GM12872 (cell line): ENCODE measurements around the gene PARP6.

ENCODE experiments used
- TF ChIP-seq, protein P1 (sequence below): IDR thresholded peaks from 3 replicates; pipeline ENCODE4 v1.5.1; 2011; ENCODE audit warnings: low read depth, mild to moderate bottlenecking, low read length, moderate library complexity; ENCODE audit not compliant: insufficient read depth

Gene PARP6

DNA sequence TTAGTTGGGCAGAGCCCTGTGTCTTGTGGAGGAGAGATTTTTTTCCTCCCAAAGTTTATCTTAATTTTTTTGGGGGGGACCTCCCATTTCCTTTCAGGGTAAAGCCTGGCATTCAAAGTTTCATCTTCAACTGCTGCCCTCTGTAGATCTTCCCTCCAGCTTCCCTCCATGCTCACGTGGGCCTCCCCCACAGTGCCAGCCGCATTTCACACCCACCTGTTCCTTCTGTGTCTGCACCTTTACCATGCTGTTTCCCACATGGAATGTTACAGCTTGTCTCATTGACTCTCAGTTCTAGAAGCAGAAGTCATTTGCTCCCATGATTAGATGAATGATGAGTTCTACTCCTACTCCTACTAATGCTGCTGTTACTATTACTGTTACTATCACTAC is 41.1 kb upstream of the PARP6 start:
- TF ChIP-seq, protein P1, sequence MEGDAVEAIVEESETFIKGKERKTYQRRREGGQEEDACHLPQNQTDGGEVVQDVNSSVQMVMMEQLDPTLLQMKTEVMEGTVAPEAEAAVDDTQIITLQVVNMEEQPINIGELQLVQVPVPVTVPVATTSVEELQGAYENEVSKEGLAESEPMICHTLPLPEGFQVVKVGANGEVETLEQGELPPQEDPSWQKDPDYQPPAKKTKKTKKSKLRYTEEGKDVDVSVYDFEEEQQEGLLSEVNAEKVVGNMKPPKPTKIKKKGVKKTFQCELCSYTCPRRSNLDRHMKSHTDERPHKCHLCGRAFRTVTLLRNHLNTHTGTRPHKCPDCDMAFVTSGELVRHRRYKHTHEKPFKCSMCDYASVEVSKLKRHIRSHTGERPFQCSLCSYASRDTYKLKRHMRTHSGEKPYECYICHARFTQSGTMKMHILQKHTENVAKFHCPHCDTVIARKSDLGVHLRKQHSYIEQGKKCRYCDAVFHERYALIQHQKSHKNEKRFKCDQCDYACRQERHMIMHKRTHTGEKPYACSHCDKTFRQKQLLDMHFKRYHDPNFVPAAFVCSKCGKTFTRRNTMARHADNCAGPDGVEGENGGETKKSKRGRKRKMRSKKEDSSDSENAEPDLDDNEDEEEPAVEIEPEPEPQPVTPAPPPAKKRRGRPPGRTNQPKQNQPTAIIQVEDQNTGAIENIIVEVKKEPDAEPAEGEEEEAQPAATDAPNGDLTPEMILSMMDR: no peak

DNA sequence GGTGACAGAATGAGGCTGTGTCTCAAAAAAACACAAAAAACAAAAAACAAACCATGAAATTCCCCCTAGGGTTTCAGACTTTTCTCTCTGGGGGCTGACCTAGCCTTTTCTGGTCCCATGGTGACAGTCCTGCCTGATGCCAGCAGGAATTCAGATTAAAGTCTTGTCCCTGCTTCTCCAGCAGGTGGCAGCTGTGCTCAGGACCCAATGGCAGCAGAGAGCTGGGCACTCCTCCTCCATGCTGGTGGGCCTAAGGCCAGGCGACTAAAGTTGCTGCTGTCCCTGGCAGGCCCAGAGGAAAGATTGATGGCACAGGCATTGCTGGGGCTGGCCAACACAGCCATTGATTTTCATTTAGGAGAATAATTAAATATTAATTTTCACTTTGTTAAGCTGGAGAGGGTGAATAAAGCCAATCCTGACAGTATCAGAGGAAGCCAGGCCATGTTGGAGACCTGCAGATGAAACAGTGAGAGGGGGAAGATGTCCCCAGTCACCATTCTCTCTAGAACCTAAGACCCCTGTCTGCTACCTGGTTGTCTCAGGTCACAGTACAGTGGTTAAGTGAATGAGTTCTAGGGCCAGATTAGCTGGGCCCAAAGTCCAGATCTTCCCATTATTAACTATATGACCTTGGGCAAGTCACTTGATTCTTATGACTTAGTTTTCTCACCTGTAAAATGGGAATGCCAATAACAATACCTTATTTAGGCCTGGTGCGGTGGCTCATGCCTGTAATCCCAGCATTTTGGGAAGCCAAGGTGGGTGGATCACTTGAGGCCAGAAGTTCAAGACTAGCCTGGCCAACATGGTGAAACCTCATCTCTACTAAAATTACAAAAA is 40.5 kb upstream of the PARP6 start:
- TF ChIP-seq, protein P1: peak; percentile 87

DNA sequence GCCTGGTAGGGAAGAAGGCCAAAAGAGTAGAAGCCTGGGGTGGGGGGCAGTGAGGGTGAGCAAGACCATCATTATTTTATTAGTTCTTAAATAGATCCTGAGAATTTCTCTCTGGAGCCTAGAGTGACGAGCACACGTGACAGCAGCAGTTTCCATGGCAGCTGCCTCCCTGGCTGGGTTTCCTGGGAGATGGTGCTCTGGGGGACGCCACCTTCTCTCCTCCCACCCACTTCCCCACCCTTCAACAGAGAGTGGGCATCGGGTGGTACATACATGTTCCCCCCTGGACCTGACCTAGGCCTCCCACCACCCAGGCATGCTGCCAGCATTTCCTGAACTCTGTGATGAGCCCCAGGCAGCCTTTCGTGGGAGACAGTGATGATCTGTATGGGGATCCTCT is 34.7 kb upstream of the PARP6 start:
- TF ChIP-seq, protein P1: no peak

DNA sequence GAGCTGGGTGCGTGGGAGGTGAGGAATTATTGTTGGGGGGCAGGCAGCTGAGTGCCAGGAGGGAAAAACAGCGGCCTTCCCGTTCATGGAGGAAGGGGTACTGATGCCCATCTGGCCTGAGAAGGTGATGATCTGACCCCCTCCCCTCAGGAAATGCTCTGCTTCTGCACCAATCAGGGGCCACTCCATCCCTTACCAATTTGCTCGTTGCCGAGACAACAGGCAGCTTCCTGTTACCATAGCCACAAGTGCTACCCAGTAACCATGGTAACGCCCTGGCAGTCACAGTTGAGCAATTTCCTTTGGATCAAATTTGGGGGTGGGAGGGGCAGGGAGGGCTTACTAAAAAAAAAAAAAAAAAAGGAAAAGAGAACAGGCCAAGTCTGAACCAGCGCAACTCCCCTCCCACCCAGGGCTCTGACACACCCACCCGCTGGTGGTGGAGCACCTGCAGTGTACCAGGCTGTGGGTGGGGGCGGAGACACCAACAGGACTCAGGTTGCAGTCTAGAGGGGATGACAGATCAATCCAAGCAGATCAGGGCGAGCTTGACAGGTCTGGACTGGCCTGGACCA is 33.9 kb upstream of the PARP6 start:
- TF ChIP-seq, protein P1: no peak

DNA sequence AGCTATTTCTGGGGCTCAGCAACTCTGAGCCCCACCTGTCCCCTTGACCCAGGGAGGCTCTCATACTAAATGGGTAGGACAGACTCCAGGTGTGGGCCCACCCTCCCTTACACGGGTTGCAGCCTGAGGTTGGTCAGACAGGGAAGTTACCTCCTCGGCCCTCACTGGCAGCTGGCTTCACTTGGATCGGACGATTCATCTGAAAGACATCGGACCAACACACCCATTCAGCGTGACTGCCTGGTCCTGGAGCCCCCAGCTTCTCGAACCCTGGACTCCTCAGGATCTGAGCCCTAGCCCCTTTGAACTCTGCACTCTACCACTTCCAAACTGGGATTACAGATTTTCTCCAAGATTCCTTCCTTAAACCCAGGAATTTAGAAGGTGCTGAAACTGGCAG is 32.2 kb upstream of the PARP6 start:
- TF ChIP-seq, protein P1: no peak

DNA sequence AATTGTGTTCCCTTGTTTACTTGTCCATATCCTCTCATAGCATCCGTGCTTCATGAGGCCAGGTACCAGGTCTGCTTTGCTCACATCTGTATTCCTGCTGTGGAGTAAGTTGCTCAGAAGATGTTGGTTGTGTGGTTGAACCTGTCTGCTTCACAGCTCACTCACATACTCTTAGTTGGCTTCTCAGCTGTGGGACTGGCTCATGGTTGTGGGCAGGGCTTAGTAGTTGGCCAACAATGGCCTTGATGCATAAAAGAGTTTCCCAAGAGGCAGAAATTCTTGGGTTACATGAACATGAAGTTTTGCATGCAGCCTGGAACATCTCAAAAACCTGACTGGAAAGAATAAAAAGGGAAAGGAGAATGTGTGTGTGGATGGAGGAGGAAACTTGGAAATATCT is 30.6 kb upstream of the PARP6 start:
- TF ChIP-seq, protein P1: no peak

DNA sequence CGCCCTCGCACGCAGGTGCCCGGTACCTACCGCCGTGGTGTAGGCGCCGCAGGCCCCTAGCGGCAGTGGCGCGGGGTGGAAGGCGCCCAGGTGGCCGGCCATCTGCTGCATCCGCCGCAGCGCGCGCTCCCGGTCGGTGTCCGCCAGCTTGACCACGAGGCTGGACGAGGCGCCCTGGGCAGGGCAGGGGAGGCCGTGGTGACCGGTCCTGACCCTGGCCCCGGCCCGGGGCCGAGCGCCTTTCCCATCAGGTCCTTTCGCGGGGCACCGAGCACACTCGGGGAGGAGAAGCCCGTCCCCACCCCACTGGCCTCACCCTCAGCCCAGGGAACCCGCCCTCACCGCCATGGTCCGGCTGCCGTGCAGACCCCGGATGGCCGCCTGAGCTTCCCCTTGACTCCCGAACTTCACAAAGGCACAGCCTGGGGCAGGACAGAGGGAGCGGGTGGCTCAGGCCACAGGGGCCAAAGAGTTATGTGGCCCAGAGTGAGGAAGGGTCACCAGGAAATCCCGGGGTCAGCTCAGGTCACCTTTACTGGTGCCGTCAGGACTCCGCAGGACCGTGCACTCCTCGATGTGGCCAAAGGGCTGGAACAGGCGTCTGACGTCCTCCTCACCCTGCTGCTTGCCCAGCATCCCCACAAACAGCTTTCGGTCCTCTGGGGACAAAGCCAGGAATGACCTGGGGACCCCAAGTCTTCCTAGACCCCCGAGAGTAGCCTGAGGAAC is 17.4 kb upstream of the PARP6 start:
- TF ChIP-seq, protein P1: no peak
